ENCODE measurements around the gene VPS50.
A peak's percentile ranks its signal among the peaks of the same experiment; 100 is the strongest.

Gene VPS50

GRCh38 chr7:93231799-93232672 is at the start of gene VPS50:
Gene VPS50, plus strand, starts transcription at chr7:93232366. Its CDS starts 102 bp downstream, at chr7:93232468.
- DNase-seq (ENCODE audit: low spot score): peak; percentile 97

GRCh38 chr7:93185303-93186027 is 46.7 kb upstream of the VPS50 start:
- DNase-seq (ENCODE audit: low spot score): no peak

GRCh38 chr7:93188870-93189634 is 43.1 kb upstream of the VPS50 start:
- DNase-seq (ENCODE audit: low spot score): no peak

- DNase-seq (ENCODE audit: low spot score): no peak
Measured at GRCh38 chr7:93194386-93194785, 37.8 kb upstream of the VPS50 start.

GRCh38 chr7:93196336-93196735 is 35.8 kb upstream of the VPS50 start:
- DNase-seq (ENCODE audit: low spot score): no peak

- DNase-seq (ENCODE audit: low spot score): no peak
Measured at GRCh38 chr7:93198472-93198871, 33.7 kb upstream of the VPS50 start.

GRCh38 chr7:93202594-93203250 is 29.4 kb upstream of the VPS50 start:
- no peak for DNase-seq (ENCODE audit: low spot score)

- DNase-seq (ENCODE audit: low spot score): no peak
Measured at GRCh38 chr7:93203496-93203895, 28.7 kb upstream of the VPS50 start.

- DNase-seq (ENCODE audit: low spot score): no peak
Measured at GRCh38 chr7:93205046-93205445, 27.1 kb upstream of the VPS50 start.

- DNase-seq (ENCODE audit: low spot score): no peak
Measured at GRCh38 chr7:93211228-93211818, 20.8 kb upstream of the VPS50 start.

- no peak for DNase-seq (ENCODE audit: low spot score)
Measured at GRCh38 chr7:93212881-93213280, 19.3 kb upstream of the VPS50 start.

GRCh38 chr7:93218997-93219827 is 13.0 kb upstream of the VPS50 start:
- peak; percentile 76 for DNase-seq (ENCODE audit: low spot score)

- DNase-seq (ENCODE audit: low spot score): peak; percentile 64
Measured at GRCh38 chr7:93219868-93220267, 12.3 kb upstream of the VPS50 start.

GRCh38 chr7:93226310-93226709 is 5.9 kb upstream of the VPS50 start, which contains the start of gene HEPACAM2:
Gene HEPACAM2, minus strand, starts transcription at chr7:93226469.
- DNase-seq (ENCODE audit: low spot score): no peak

GRCh38 chr7:93228302-93228701 is 3.9 kb upstream of the VPS50 start:
- DNase-seq (ENCODE audit: low spot score): peak; percentile 90

- no peak for DNase-seq (ENCODE audit: low spot score)
Measured at GRCh38 chr7:93231259-93231658, 907 bp upstream of the VPS50 start.

- peak; percentile 53 for DNase-seq (ENCODE audit: low spot score)
Measured at GRCh38 chr7:93232673-93233018, 480 bp downstream of the VPS50 start.

- no peak for DNase-seq (ENCODE audit: low spot score)
Measured at GRCh38 chr7:93235541-93235940, 3.4 kb downstream of the VPS50 start.

- DNase-seq (ENCODE audit: low spot score): no peak
Measured at GRCh38 chr7:93238131-93238530, 6.0 kb downstream of the VPS50 start.

- DNase-seq (ENCODE audit: low spot score): no peak
Measured at GRCh38 chr7:93238748-93239147, 6.6 kb downstream of the VPS50 start.

GRCh38 chr7:93239824-93240223 is 7.7 kb downstream of the VPS50 start:
- DNase-seq (ENCODE audit: low spot score): no peak
